ENCODE results near the gene SLC4A8. TPM values are rescaled to one million over a fixed set of nuclear protein-coding genes. Genes with fewer than 3 reads are reported as not detected.

Gene SLC4A8
- total RNA-seq, 1 donor from 2014 or later = 6.8 TPM

GRCh38 chr12:51520576-51521325 lies 96.1 kb downstream of the SLC4A8 start:
- intact Hi-C loops (cut with micrococcal nuclease) = no loop called here

DNA sequence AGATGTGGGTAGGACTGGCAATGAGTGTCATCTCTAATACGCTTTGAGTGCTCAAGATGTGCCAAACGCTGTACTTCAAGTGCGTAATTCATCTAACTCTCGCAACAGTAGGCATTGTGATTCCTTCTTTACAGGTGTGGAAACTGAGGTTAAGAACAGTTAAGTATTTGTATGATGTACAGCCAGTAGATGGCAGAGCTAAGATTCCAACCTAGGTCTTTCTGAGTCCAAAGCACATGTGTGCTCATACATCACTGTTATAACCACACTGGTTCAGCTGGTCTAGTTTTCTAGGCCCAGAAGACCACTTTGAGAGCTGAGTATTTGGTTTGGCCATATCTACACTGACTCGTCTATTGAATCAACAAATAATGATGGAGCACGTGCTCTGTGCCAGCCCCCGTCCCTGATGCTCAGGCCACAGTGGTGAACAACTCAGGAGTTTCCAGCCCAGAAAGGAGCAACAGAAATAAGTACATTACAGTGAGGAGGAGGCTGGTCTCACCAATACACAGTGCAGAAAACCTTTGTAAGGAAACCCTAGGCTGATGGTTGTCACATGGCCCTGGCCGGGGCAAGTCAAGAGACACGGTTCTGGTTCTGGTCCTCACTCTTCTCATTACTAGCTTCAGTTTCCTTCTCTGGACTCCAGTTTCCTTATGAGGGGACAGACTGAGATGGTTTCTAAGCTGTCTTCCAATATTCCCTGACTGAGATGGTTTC lies 97.1 kb downstream of the SLC4A8 start:
- intact Hi-C loops (cut with micrococcal nuclease) = no loop called here

DNA sequence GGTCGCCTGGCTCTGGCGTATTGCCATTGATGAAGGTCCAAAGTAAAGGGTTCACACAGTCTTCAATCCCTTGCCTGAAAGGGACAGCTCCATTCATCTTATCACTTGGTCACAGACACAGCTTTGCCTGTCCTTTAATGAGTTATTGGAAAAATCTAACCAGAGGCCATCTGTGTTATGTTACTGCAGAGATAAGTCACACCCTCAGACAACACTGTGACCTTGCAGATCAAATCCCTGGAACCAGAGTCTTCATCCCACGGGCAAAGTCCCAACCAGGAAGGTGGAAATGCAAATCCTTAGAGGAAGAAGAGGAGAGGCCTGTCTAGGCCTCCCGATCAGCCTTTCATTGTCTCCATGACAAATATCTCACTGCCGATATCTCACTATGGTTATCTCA lies 98.1 kb downstream of the SLC4A8 start:
- intact Hi-C loops (cut with micrococcal nuclease) = no loop called here

- intact Hi-C loops (cut with micrococcal nuclease) = no loop called here
These were observed 99.8 kb downstream of the SLC4A8 start for GRCh38 chr12:51524386-51524901.

GRCh38 chr12:51525518-51525917 lies 100.9 kb downstream of the SLC4A8 start:
- intact Hi-C loops (cut with micrococcal nuclease) = no loop called here

DNA sequence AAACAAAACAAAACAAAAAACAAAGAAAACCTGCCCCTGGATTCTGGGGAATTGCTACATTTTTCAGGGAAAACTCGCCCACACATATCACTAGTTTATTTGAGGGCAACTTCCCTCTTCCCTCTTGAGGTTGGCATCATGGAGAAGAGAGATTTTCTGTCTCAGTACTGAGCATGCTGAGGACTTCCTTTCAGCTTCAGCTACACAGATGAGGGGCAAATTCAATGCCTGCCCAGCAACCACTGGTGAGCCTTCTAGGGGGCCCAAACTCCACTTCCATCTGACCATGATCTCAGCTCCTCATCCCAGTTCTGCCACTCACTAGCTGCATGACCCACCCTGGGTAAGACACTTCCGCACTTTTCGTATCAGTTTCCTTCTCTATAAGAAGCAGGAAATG lies 103.3 kb downstream of the SLC4A8 start:
- intact Hi-C loops (cut with micrococcal nuclease) = no loop called here

DNA sequence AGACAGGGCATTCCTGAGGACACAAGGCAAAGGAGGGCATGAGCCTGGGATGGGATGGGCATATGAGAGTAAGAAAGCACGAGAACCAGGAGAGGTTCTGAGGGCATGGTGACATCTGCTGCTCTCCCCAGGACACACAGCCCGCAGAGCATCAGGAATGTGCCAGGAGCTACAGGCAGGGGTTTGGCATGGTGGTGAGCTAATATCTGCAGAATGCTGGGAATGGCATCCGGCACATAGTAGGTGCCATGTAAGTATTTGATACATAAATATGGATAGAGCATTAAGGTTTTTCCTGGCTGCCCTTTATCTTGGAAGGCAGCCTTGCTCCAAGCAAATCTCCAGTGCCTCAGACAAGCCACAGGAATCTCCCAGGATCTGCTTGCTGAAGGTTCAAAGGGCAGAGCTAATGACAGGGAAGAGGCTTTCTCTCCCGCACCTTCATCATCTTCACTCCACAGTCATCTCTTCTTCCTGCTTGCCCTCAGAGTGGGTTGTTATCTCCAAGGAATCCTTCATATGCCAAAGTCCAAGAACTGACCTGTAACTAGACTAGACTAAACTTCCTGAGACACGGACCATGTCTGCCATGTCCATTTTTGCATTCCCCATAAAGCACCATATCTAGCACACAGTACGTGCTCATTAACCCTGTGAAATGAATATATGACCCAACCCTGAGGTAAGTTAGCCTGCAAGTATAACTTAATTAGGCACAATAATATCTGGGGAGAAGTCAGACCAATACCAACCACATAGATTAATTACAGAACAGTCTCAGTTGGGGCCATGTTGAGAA lies 104.4 kb downstream of the SLC4A8 start:
- intact Hi-C loops (cut with micrococcal nuclease) = no loop called here

GRCh38 chr12:51529651-51529970 lies 105.0 kb downstream of the SLC4A8 start:
- intact Hi-C loops (cut with micrococcal nuclease) = no loop called here

DNA sequence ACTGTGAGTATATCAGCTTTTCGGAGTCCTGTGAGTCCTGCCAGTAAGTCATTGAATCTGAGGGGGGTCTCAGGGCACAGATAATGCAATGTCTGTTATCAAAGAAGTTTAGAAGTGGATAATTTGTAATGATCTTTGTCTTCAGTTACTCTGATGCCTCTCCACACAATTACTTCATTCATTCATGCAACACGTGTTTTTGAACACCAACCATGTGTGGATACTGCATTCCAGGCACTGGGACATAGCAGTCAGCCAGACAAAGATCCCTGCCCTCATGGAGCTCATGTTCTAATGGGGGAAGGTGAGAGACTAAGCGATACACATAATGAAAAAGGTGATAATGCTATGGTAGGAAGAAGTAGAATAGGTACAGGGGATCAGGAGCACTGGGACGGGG lies 105.6 kb downstream of the SLC4A8 start:
- intact Hi-C loops (cut with micrococcal nuclease) = loop anchor here (5.0 to 10.0 kb wide), 2 partner anchors 62 to 285 kb away; partner anchors contain the start of gene SCN8A

DNA sequence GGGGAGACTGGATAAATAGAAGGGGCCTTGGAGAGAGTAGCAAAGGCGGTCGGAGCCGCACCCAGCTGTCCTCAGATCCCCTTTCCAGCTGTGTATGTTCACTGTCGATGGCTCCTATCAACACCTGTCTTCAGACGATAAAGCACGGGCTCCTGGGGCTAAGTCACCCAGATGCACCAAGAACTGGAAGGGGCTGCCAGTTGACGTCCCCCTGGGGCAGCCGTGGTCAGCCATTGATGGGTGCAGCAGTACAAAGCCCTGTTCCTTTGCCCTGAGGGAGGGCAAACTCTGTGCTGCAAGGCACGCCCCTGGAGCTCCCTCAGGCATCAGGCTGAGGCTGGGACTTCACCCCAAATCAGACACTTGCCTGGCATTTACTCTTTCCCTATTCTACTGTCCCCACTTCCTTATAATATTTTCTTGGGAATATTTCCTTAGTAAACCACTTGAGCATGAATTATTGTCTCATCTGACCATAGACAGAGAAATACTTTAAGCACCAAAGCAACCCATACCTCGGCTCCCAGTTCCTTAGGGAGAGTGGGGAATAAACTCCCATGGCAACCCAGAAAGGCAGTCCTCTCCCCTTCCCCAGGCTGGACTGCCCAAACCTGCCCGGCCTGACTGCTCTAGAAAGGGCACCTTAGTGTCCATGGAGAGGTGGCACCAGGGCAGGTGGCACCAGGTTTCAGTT lies 106.8 kb downstream of the SLC4A8 start:
- intact Hi-C loops (cut with micrococcal nuclease) = loop anchor here (5.0 to 10.0 kb wide), 2 partner anchors 61 to 283 kb away; partner anchors contain the start of gene SCN8A

DNA sequence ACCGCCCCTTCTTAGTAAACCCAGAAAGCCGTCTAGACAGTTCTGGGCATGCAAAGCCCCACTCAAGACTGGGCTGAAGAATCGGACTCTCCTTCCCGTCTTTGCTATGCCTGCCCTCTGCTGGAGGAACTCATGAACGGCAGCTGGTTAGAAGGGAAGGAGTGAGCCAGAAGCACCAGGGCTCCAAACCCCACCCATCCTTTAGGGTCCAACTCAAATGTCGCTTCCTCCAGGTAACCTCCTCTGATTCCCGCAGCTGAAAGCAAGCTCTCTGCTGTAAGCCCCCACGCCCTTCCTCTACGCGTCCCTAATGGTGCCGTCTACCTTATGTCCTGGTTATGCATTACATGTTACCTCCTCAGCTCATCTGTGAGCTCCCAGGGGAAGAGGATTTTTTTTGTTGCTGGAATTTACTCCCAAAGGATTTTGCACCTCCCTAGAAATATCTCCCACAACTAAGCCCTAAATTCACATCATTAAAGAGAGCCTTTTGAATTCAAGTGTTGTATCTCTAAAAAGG lies 107.4 kb downstream of the SLC4A8 start:
- intact Hi-C loops (cut with micrococcal nuclease) = loop anchor here (1.0 to 10.0 kb wide), 6 partner anchors 49 to 343 kb away; partner anchors contain the start of gene SCN8A

DNA sequence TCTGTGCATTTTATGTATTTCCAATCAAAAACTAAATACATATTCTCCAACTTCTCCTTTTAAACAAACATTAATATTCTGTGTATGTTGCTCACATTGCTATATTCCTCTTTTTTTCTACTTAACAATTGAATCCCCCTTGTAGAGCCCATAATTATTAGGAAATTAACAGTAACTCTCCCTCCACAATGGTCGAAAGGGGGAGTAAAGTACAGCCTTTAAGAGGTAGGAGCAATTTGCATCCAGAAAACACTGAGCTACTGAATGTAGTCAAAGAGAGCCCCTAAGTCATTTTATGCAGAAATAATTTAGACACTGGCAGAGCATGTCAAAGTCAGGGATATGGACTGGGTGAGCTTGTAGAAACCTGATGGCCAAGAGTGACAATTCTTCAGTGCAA lies 109.2 kb downstream of the SLC4A8 start:
- intact Hi-C loops (cut with micrococcal nuclease) = loop anchor here (2.0 to 10.0 kb wide), 3 partner anchors 51 to 281 kb away; partner anchors contain the start of gene SCN8A

DNA sequence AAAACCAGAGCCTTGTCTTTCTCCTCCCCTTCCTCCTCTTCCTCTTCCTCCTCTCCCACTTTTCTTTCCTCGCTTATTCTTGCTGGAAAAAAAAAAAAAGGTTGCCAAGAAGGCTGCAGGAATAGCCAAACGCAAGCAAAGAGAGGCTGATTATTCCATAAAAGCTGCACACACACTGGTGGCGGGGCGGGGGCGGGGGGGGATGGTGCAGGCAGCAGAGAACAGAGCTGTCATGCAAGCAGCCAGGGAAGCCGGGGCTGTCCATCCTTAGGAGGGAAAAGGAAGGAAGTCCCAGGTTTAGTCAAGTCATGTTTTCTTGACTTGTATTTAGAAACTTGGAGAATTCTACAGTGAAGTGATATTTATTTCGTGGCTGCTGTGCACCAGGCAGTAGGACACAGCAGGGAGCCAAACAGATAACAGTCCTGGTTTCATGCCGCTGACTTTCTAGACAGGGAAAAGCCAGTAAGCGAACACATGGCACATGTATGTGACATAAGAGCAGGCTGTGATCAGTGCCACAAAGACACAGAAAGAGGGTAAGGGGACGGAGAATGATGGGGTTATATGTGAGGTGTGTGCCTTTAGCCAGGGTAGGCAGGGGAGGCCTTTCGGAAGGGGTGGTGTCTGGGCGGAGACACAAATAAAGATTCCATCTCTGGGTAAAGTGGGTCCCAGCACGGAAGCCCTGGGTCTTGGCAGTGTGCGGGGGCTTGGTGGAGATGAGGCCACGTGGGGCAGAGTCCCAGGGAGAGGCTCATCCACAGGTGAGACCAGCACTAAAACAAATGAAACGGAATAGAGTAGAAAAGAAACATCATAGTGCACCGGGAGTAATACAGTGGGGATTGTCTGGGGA lies 109.8 kb downstream of the SLC4A8 start:
- intact Hi-C loops (cut with micrococcal nuclease) = loop anchor here (5.0 to 10.0 kb wide), 2 partner anchors 58 to 280 kb away; partner anchors contain the start of gene SCN8A

DNA sequence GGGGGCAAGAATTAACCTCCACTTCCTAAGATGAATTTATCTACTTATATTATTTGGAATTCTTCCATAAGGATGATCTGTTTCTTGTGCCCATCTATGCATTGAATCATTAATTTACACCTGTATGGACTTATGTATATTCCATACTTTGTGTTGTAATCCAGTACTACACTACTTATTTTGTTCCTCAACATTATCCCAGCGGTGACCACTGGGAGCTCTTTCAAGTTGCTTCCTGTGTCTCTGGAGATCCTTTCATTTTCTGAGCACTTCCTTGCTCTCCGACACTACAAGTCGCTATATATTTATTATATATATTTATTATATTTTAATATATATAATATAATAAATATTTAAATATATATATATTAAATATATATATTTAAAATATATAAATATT lies 111.5 kb downstream of the SLC4A8 start:
- intact Hi-C loops (cut with micrococcal nuclease) = loop anchor here (10.0 kb wide), 1 partner anchor 279 kb away; a partner anchor contains a TSS

GRCh38 chr12:51538149-51538548 lies 113.5 kb downstream of the SLC4A8 start:
- intact Hi-C loops (cut with micrococcal nuclease) = loop anchor here (10.0 kb wide), 1 partner anchor 277 kb away; a partner anchor contains a TSS

DNA sequence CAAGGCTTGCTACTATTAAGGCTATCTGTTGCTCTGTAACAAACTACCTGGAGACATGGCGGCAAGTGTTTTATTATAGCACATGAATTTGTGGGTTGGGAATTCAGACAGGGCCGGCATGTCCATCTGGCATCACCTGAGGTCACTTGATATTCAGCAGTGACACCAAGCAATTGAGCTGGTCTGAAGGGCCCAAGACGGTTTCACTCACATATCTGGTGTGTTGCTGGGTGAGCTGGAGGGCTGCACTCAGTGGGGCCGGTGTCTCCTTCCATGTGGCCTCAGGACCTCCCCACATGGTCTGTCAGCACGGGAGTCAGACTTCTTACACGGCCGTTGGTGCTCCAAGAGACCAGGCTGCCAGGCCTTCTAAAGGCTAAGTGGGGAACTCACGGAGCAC lies 114.0 kb downstream of the SLC4A8 start:
- intact Hi-C loops (cut with micrococcal nuclease) = loop anchor here (10.0 kb wide), 1 partner anchor 276 kb away; a partner anchor contains a TSS

DNA sequence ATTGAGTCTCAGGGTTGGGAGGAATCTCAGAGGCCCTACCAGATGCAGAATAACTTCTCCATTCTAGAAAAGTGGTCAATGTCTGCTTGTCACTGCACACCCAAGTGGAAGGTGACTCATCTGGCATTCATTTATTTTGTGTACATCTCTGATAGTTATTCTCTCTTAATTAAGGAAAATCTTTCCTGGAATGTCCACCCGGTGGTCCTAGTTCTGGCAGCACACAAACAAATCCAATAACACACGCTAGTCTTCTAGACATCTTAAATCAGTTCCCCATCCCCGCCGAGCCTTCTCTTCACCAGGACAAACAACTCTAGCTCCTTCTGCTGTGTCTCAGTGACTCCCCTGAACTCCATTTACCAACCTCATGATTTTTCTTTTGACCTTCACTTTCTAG lies 116.4 kb downstream of the SLC4A8 start:
- intact Hi-C loops (cut with micrococcal nuclease) = no loop called here

DNA sequence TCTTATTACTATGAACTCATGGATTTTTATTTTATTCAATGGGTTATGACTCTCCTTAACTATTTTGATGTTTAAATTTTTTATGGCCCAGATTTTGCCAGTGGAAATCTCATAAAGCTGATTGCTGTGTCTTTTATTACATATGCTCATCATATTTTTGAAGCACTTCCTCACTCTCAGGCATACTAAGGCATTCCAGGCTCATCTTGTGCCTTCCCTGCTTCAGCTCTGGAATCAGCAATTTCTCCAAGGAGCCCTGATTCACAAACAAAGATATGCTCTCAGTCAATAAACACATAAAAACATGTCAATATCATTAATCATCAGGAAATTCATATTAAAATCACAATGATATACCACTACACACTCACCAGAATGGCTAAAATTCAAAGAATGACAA lies 121.5 kb downstream of the SLC4A8 start:
- intact Hi-C loops (cut with micrococcal nuclease) = no loop called here

GRCh38 chr12:51547606-51548005 lies 123.0 kb downstream of the SLC4A8 start:
- intact Hi-C loops (cut with micrococcal nuclease) = no loop called here

DNA sequence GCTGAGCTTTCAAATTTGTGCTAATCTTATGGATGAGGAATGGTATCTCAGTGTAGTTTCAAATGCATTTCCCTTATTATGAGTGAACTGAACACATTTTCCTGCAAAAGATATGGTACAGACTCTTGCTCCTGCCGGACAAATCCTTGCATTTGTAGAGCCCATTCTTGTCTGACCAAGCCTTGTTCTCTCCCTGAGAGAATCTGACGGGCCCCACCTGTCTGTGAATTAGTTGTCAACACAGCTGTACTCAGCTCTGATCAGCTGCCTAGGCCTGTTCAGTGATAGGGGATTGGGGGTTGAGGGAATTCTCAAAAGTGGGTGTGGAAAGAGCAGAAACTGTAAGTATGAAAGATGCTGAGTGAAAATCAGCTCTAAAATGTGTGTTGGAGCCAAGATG lies 123.6 kb downstream of the SLC4A8 start:
- intact Hi-C loops (cut with micrococcal nuclease) = no loop called here
